ENCODE results near the gene RHOJ. TPM values are rescaled to one million over a fixed set of nuclear protein-coding genes. Genes with fewer than 3 reads are reported as not detected.
"Not testable (repeated sequence)": the region's sequence is repeated elsewhere in the genome, so short reads cannot be mapped to it uniquely, and the experiment has no call there.

Gene RHOJ
- not detected for total RNA-seq

GRCh38 chr14:63204407-63205043 lies at the start of gene RHOJ:
Gene RHOJ, plus strand, starts transcription at chr14:63204443. Its CDS starts 427 bp downstream, at chr14:63204870.
- no peaks in the 10 kb centered on the region for H3K36me3 Mint-ChIP-seq
- ChIA-PET POLR2A (no interaction called here), CTCF (no interaction called here)
- no peak within 1 kb of the TSS for H3K4me3 Mint-ChIP-seq
- H3K27ac Mint-ChIP-seq, result no peak within 1 kb of the TSS
- H3K4me1 Mint-ChIP-seq (ENCODE audit: low read depth), result no peaks in the 10 kb centered on the region
- H3K27me3 Mint-ChIP-seq, result peaks cover 9% of the 10 kb centered on the region
- no peak for DNase-seq
- intact Hi-C loops (cut with micrococcal nuclease), result no loop called here
- H3K9me3 Mint-ChIP-seq, result no peaks in the 10 kb centered on the region

- no peak for DNase-seq
- CTCF ChIA-PET, result no interaction called here
- no peaks in the 10 kb centered on the region for H3K9me3 Mint-ChIP-seq
- no peaks in the 10 kb centered on the region for H3K36me3 Mint-ChIP-seq
- intact Hi-C loops (cut with micrococcal nuclease), result no loop called here
- POLR2A ChIA-PET, result no interaction called here
- H3K27me3 Mint-ChIP-seq, result no peaks in the 10 kb centered on the region
- no peak overlapping the region for H3K27ac Mint-ChIP-seq
- no peak overlapping the region for H3K4me3 Mint-ChIP-seq
- H3K4me1 Mint-ChIP-seq (ENCODE audit: low read depth), result no peaks in the 10 kb centered on the region
These were observed 48.6 kb upstream of the RHOJ start for GRCh38 chr14:63155511-63156185.

- Mint-ChIP-seq H3K4me3 (no peak overlapping the region), H3K9me3 (no peaks in the 10 kb centered on the region), H3K36me3 (no peaks in the 10 kb centered on the region), H3K4me1 (ENCODE audit: low read depth) (no peaks in the 10 kb centered on the region), H3K27me3 (no peaks in the 10 kb centered on the region), H3K27ac (no peak overlapping the region)
- ChIA-PET CTCF (no interaction called here), POLR2A (no interaction called here)
- intact Hi-C loops (cut with micrococcal nuclease), result no loop called here
- no peak for DNase-seq
These were observed 47.0 kb upstream of the RHOJ start for GRCh38 chr14:63157195-63157594.

- Mint-ChIP-seq H3K4me1 (ENCODE audit: low read depth) (no peaks in the 10 kb centered on the region), H3K27me3 (no peaks in the 10 kb centered on the region), H3K4me3 (no peak overlapping the region), H3K36me3 (no peaks in the 10 kb centered on the region), H3K9me3 (no peaks in the 10 kb centered on the region), H3K27ac (no peak overlapping the region)
- intact Hi-C loops (cut with micrococcal nuclease), result no loop called here
- no peak for DNase-seq
- POLR2A ChIA-PET, result no interaction called here
- CTCF ChIA-PET, result no interaction called here
These were observed 40.9 kb upstream of the RHOJ start for GRCh38 chr14:63163306-63163705.

- Mint-ChIP-seq H3K36me3 (no peaks in the 10 kb centered on the region), H3K9me3 (no peaks in the 10 kb centered on the region), H3K27me3 (no peaks in the 10 kb centered on the region), H3K4me3 (no peak overlapping the region), H3K4me1 (ENCODE audit: low read depth) (no peaks in the 10 kb centered on the region), H3K27ac (no peak overlapping the region)
- no peak for DNase-seq
- CTCF ChIA-PET, result no interaction called here
- POLR2A ChIA-PET, result interaction anchor here (0.6 kb wide), 1 partner anchor 720 kb away, joined by 3 read pairs; no protein-coding TSS in a partner anchor
- intact Hi-C loops (cut with micrococcal nuclease), result no loop called here
These were observed 40.0 kb upstream of the RHOJ start for GRCh38 chr14:63164108-63164683.

- H3K4me1 Mint-ChIP-seq (ENCODE audit: low read depth); CTCF ChIA-PET; intact Hi-C loops (cut with micrococcal nuclease): not testable (repeated sequence)
These were observed 39.0 kb upstream of the RHOJ start for GRCh38 chr14:63165267-63165666.

GRCh38 chr14:63167044-63167443 lies 37.2 kb upstream of the RHOJ start:
- H3K27me3 Mint-ChIP-seq, result peaks cover 7% of the 10 kb centered on the region
- no peak overlapping the region for H3K4me3 Mint-ChIP-seq
- no peak overlapping the region for H3K27ac Mint-ChIP-seq
- CTCF ChIA-PET, result no interaction called here
- no peak for DNase-seq
- no peaks in the 10 kb centered on the region for H3K9me3 Mint-ChIP-seq
- H3K36me3 Mint-ChIP-seq, result no peaks in the 10 kb centered on the region
- intact Hi-C loops (cut with micrococcal nuclease), result no loop called here
- POLR2A ChIA-PET, result no interaction called here
- H3K4me1 Mint-ChIP-seq (ENCODE audit: low read depth), result no peaks in the 10 kb centered on the region

More at GRCh38 chr14:63165267-63165666, 39.0 kb upstream of the RHOJ start:
- POLR2A ChIA-PET, DNase-seq, H3K9me3 Mint-ChIP-seq, H3K36me3 Mint-ChIP-seq, H3K27me3 Mint-ChIP-seq, H3K27ac Mint-ChIP-seq, H3K4me3 Mint-ChIP-seq: not testable (repeated sequence)

GRCh38 chr14:63174760-63175191 lies 29.5 kb upstream of the RHOJ start:
- peaks cover 5% of the 10 kb centered on the region for H3K27me3 Mint-ChIP-seq
- no peak overlapping the region for H3K27ac Mint-ChIP-seq
- H3K4me1 Mint-ChIP-seq (ENCODE audit: low read depth), result no peaks in the 10 kb centered on the region
- no peaks in the 10 kb centered on the region for H3K36me3 Mint-ChIP-seq
- H3K9me3 Mint-ChIP-seq, result no peaks in the 10 kb centered on the region
- ChIA-PET CTCF (interaction anchor here (1.6 kb wide), 1 partner anchor 102 kb away, joined by 5 read pairs; no protein-coding TSS in a partner anchor), POLR2A (no interaction called here)
- DNase-seq, result no peak
- intact Hi-C loops (cut with micrococcal nuclease), result loop anchor here (1.0 kb wide), 1 partner anchor 102 kb away; no protein-coding TSS in a partner anchor
- H3K4me3 Mint-ChIP-seq, result no peak overlapping the region

GRCh38 chr14:63175531-63175930 lies 28.7 kb upstream of the RHOJ start:
- CTCF ChIA-PET, result no interaction called here
- Mint-ChIP-seq H3K27ac (no peak overlapping the region), H3K36me3 (no peaks in the 10 kb centered on the region), H3K4me1 (ENCODE audit: low read depth) (no peaks in the 10 kb centered on the region), H3K27me3 (peaks cover 4% of the 10 kb centered on the region), H3K4me3 (no peak overlapping the region), H3K9me3 (no peaks in the 10 kb centered on the region)
- intact Hi-C loops (cut with micrococcal nuclease), result no loop called here
- no peak for DNase-seq
- POLR2A ChIA-PET, result no interaction called here

- Mint-ChIP-seq H3K27ac (no peak overlapping the region), H3K27me3 (no peaks in the 10 kb centered on the region), H3K4me3 (no peak overlapping the region), H3K4me1 (ENCODE audit: low read depth) (no peaks in the 10 kb centered on the region), H3K36me3 (no peaks in the 10 kb centered on the region), H3K9me3 (no peaks in the 10 kb centered on the region)
- DNase-seq, result no peak
- intact Hi-C loops (cut with micrococcal nuclease), result no loop called here
- POLR2A ChIA-PET, result no interaction called here
- CTCF ChIA-PET, result no interaction called here
These were observed 25.3 kb upstream of the RHOJ start for GRCh38 chr14:63178912-63179311.

- no peaks in the 10 kb centered on the region for H3K27me3 Mint-ChIP-seq
- H3K9me3 Mint-ChIP-seq, result no peaks in the 10 kb centered on the region
- no peak for DNase-seq
- POLR2A ChIA-PET, result no interaction called here
- no peak overlapping the region for H3K4me3 Mint-ChIP-seq
- CTCF ChIA-PET, result no interaction called here
- no peaks in the 10 kb centered on the region for H3K4me1 Mint-ChIP-seq (ENCODE audit: low read depth)
- H3K27ac Mint-ChIP-seq, result no peak overlapping the region
- intact Hi-C loops (cut with micrococcal nuclease), result no loop called here
- no peaks in the 10 kb centered on the region for H3K36me3 Mint-ChIP-seq
These were observed 24.9 kb upstream of the RHOJ start for GRCh38 chr14:63179383-63179782.

- POLR2A ChIA-PET, result no interaction called here
- CTCF ChIA-PET, result no interaction called here
These were observed 24.2 kb upstream of the RHOJ start for GRCh38 chr14:63180011-63180410.

GRCh38 chr14:63182968-63183367 lies 21.3 kb upstream of the RHOJ start:
- H3K36me3 Mint-ChIP-seq, result no peaks in the 10 kb centered on the region
- no peaks in the 10 kb centered on the region for H3K27me3 Mint-ChIP-seq
- intact Hi-C loops (cut with micrococcal nuclease), result no loop called here
- H3K4me3 Mint-ChIP-seq, result no peak overlapping the region
- POLR2A ChIA-PET, result no interaction called here
- DNase-seq, result no peak
- no peaks in the 10 kb centered on the region for H3K9me3 Mint-ChIP-seq
- CTCF ChIA-PET, result no interaction called here
- no peak overlapping the region for H3K27ac Mint-ChIP-seq
- no peaks in the 10 kb centered on the region for H3K4me1 Mint-ChIP-seq (ENCODE audit: low read depth)

More at GRCh38 chr14:63180011-63180410, 24.2 kb upstream of the RHOJ start:
- Mint-ChIP-seq H3K9me3 (no peaks in the 10 kb centered on the region), H3K27me3 (no peaks in the 10 kb centered on the region), H3K4me3 (no peak overlapping the region), H3K4me1 (ENCODE audit: low read depth) (no peaks in the 10 kb centered on the region), H3K36me3 (no peaks in the 10 kb centered on the region), H3K27ac (no peak overlapping the region)
- intact Hi-C loops (cut with micrococcal nuclease), result no loop called here
- no peak for DNase-seq

Data from activated CD4-positive, alpha-beta memory T cell treated with anti-CD3 and anti-CD28 coated beads for 36 hours (primary cell).